ENCODE data around the gene DDO. TPM values are rescaled to one million over a fixed set of nuclear protein-coding genes. Genes with fewer than 3 reads are reported as not detected.
"Not testable (repeated sequence)": the region's sequence is repeated elsewhere in the genome, so short reads cannot be mapped to it uniquely, and the experiment has no call there.

DDO gene
- polyA plus RNA-seq, 3 donors, result 0.30 to 0.89 (median 0.44) TPM

DNA sequence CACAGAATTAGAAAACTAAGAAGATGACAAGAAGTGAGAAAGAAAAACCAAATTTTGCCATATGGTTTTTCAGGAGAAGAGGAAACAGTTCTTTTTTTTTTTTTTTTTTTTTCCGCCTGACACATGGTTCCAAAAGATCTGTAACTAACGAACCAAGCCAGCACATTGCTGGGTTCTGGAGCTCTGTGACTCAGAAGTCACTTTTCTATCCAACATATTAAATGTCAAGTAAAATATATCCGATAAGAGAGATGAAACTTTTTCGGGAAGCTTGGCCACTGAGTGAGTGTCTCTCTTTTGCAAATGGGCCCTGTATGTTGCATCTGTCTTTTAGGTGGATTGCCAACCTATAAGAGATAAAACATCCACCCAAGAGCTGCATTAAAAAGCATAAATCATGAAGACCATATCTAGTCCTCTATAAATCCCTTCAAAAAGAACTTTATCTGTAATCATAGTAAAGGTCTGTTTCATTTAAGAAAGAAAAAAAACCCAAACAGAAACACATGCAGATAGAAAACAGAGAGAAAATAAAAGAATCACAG is 61.8 kb downstream of the DDO start:
- DNase-seq (ENCODE audit: extremely low read depth in 1 of 11, low read depth in 9 of 11, low spot score in 4 of 11), result no peak

DNA sequence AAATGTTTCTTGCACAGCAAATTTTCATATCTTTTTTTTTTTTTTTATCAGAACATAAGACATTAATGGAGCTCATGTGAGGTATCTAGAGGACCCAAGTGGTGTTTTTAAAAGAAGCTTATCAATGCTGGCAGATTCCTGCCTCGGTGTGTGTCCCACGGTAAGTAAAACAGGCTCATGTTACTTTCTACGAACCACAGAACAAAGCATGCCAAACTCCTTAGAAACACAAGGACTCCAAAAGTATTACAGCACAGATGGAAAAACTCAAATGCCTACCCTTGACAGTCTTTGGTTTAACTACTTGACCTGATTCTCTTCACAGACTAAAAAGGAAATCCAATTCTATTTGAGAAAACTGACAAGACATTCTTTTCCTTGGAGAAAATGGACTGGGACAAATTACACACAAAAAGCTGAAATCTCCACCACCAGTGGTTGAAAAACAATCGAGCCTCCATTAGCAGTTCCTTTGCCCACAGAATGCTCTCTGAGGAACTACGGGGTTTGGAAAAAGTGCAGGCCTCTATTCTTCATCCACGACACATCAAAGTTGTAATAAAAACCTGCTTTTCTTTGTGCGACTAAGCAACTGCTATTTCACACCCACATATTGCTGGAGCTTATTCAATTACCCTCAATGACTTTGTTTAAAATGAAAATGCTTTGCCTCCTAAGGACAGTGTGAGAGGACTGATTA is 62.7 kb downstream of the DDO start:
- DNase-seq (ENCODE audit: extremely low read depth in 1 of 11, low read depth in 9 of 11, low spot score in 4 of 11), result no peak

DNA sequence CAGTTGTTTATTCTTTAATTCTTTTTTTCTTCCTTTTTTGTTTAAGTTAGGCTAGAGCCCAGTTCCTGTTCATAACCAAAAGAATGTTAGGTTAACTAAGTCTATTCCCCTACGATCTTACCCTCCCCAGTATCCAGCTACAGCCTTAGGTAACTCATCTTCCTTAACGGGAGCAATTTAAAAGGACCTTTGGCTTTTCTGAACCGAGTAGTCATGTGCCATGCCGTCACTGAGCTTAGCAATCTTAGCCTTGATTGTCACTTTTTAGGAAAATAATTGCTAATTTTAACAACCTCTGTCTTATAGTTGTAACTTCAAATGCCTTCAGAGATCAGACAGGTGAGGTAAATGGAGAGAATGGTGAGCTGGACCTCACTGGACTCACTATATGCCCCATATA is 63.4 kb downstream of the DDO start:
- DNase-seq (ENCODE audit: extremely low read depth in 1 of 11, low read depth in 9 of 11, low spot score in 4 of 11), result no peak

DNA sequence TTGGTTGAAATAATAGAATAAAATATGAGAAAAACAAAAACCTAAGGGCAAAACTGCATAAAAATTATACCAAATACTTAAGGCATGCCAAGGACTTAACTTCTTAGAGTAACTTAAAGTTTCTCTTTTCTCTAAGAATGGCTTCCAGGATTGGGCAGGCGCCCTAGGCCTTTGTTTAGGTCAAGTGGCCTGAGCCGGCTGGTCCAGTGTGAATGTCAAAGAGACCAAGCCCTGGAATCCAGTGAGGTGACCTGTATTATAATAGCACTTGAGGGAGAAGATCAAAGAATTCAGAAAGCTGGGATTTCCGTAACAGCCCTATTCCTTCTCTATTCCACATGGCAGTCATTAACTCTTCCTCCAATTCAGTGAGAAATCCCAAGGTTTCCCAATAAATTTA is 63.8 kb downstream of the DDO start:
- DNase-seq (ENCODE audit: extremely low read depth in 1 of 11, low read depth in 9 of 11, low spot score in 4 of 11), result no peak

DNA sequence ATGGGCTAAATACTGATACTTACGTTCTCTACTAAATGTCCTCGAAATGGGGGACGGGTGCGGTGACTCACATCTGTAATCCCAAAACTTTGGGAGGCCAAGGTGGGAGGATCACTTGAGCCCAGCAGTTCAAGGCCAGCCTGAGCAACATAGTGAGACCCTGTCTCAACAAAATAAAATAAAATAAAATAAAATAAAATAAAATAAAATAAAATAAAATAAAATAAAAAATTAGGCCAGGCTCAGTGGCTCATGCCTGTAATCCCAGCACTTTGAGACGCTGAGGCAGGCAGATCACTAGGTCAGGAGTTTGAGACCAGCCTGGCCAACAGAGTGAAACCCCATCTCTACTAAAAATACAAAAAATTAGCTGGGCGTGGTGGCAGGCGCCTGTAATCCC is 64.8 kb downstream of the DDO start:
- not testable (repeated sequence) for DNase-seq (ENCODE audit: extremely low read depth in 1 of 11, low read depth in 9 of 11, low spot score in 4 of 11)

DNA sequence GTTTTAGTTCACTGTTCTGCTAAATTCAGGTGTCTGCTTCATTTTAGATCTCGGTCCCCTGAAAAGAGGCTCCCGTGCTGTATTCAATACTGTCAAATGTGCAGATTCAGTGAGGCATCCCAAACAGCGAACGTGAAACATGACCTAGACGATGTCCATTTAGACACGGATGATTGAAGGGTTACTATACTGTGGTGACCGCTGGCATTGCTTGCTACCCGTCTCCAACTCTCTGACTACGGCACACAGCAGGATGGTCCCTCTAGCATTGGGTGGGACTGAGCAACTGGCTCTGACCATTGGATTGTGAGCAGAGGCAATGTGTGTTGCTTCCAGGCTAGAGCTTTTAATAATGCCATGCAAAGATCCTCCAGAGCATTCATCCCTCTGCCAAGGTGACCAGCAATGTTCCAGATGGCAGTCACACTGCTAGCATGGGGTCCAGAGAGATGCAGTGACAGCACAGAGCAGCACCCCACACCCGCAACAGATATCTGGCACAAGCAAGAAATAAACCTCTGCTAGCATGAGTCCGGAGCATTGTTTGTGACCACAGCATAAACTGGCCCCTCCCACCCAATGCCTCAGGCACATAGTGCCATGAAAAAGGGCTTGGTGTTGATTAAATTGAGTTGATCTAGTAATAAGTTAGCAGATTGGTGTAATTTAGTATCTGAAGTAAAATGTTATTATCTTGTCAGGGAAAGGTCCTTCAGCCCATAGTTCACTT is 66.2 kb downstream of the DDO start:
- no peak for DNase-seq (ENCODE audit: extremely low read depth in 1 of 11, low read depth in 9 of 11, low spot score in 4 of 11)

DNA sequence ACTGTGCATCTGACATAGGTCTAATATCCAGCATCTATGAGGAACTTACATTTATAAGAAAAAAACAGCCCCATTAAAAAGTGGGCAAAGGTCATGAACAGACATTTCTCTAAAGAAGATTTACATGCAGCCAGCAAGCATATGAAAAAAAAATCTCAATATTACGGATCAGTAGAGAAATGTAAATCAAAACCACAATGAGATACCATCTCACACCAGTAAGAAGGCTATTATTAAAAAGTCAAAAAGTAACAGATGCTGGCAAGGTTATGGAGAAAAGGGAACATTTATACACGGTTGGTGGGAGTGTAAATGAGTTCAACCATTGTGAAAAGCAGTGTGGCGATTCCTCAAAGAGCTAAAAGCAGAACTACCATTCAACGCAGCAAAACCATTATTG is 70.3 kb downstream of the DDO start:
- no peak for DNase-seq (ENCODE audit: extremely low read depth in 1 of 11, low read depth in 9 of 11, low spot score in 4 of 11)

DNA sequence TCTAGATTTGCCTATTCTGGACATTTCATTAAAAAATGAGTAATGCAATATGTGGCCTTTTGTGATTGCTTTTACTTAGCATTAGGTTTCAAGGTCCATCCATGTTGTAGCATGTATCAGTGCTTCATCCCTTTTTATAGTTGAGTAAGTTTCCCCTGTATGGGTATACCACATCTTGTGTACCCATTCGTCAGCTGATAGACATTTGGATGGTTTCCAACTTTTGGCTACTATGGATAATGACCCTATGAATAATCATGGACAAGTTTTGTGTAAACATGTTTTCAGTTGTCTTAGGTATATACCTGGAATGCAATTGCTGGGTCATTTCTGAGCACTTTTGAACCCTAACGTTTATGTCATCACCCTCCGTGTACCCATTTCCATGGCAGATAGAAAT is 72.6 kb downstream of the DDO start:
- no peak for DNase-seq (ENCODE audit: extremely low read depth in 1 of 11, low read depth in 9 of 11, low spot score in 4 of 11)

Other genes starting within 250 kb of the DDO start
- gene WASF1, start 235.9 kb downstream of the DDO start, polyA plus RNA-seq (ENCODE audit: insufficient read length in 3 of 3), result 10 to 100 TPM; 39.4 to 65.9 (median 51.9) TPM
- gene CDC40, start 235.1 kb downstream of the DDO start, polyA plus RNA-seq (ENCODE audit: insufficient read length in 3 of 3), result 10 to 100 TPM; 29.0 to 39.9 (median 35.3) TPM
- 10 to 100 TPM; 13.4 to 15.6 (median 14.6) TPM for gene METTL24, start 57.2 kb downstream of the DDO start, polyA plus RNA-seq (ENCODE audit: insufficient read length in 3 of 3)
- under 1 TPM; 0.33 to 0.93 (median 0.38) TPM for gene SLC22A16, start 61.0 kb upstream of the DDO start, polyA plus RNA-seq (ENCODE audit: insufficient read length in 3 of 3)

Data from renal cortex interstitium (tissue), 11 donors.